Measurements from ENCODE around the gene ARMC9. TPM values are rescaled to one million over a fixed set of nuclear protein-coding genes. Genes with fewer than 3 reads are reported as not detected.

Gene ARMC9
- total RNA-seq, 3 donors from 2014 or later: 10.9 to 32.2 (median 11.9) TPM

- Histone ChIP-seq H3K36me3 (ENCODE audit: low read depth) (no peaks in the 10 kb centered on the region), H3K4me3 (no peak overlapping the region), H3K4me1 (ENCODE audit: low read depth) (no peaks in the 10 kb centered on the region), H3K9me3 (no peaks in the 10 kb centered on the region)
- DNase-seq: no peak
- intact Hi-C loops (cut with DNase I, micrococcal nuclease): no loop called here
- TF ChIP-seq CTCF (IDR thresholded peaks at IDR 0.05): no peak
- ATAC-seq: no peak
Observed at GRCh38 chr2:231211486-231211885, 13.1 kb downstream of the ARMC9 start.

- no peak for ATAC-seq
- intact Hi-C loops (cut with DNase I, micrococcal nuclease): no loop called here
- no peaks in the 10 kb centered on the region for H3K36me3 ChIP-seq (ENCODE audit: low read depth)
Observed at GRCh38 chr2:231212329-231212845, 14.0 kb downstream of the ARMC9 start.

GRCh38 chr2:231213931-231214642, 15.7 kb downstream of the ARMC9 start:
- intact Hi-C loops (cut with DNase I, micrococcal nuclease): no loop called here
- DNase-seq (no peak), ATAC-seq (no peak)
- no peak overlapping the region for H3K4me3 ChIP-seq
- no peaks in the 10 kb centered on the region for H3K9me3 ChIP-seq
- H3K4me1 ChIP-seq (ENCODE audit: low read depth): no peaks in the 10 kb centered on the region
- H3K36me3 ChIP-seq (ENCODE audit: low read depth): no peaks in the 10 kb centered on the region
- no peak for TF ChIP-seq CTCF (IDR thresholded peaks at IDR 0.05)

More at GRCh38 chr2:231212329-231212845, 14.0 kb downstream of the ARMC9 start:
- no peak for TF ChIP-seq CTCF (IDR thresholded peaks at IDR 0.05)
- H3K4me3 ChIP-seq: no peak overlapping the region
- no peaks in the 10 kb centered on the region for H3K9me3 ChIP-seq
- DNase-seq: no peak
- no peaks in the 10 kb centered on the region for H3K4me1 ChIP-seq (ENCODE audit: low read depth)

- Histone ChIP-seq H3K4me1 (ENCODE audit: low read depth) (peaks cover 4% of the 10 kb centered on the region), H3K36me3 (ENCODE audit: low read depth) (no peaks in the 10 kb centered on the region), H3K9me3 (no peaks in the 10 kb centered on the region), H3K4me3 (no peak overlapping the region)
- no peak for ATAC-seq
- intact Hi-C loops (cut with DNase I, micrococcal nuclease): no loop called here
- TF ChIP-seq CTCF (IDR thresholded peaks at IDR 0.05): no peak
- DNase-seq: no peak
Observed at GRCh38 chr2:231218366-231218765, 19.9 kb downstream of the ARMC9 start.

GRCh38 chr2:231219289-231219688, 20.9 kb downstream of the ARMC9 start:
- Histone ChIP-seq H3K9me3 (no peaks in the 10 kb centered on the region), H3K4me3 (no peak overlapping the region), H3K4me1 (ENCODE audit: low read depth) (peaks cover 8% of the 10 kb centered on the region), H3K36me3 (ENCODE audit: low read depth) (no peaks in the 10 kb centered on the region)
- ATAC-seq (no peak), DNase-seq (no peak)
- TF ChIP-seq CTCF (IDR thresholded peaks at IDR 0.05): no peak
- intact Hi-C loops (cut with DNase I, micrococcal nuclease): no loop called here
